ENCODE results near the gene CHST11.
"Not testable (repeated sequence)": the region's sequence is repeated elsewhere in the genome, so short reads cannot be mapped to it uniquely, and the experiment has no call there.

CHST11 gene

GRCh38 chr12:104725610-104726009 is 268.9 kb downstream of the CHST11 start:
- DNase-seq = no peak

GRCh38 chr12:104727726-104728465 is 271.1 kb downstream of the CHST11 start:
- no peak for DNase-seq

GRCh38 chr12:104729091-104729490 is 272.3 kb downstream of the CHST11 start:
- no peak for DNase-seq

- no peak for DNase-seq
Measured at GRCh38 chr12:104729610-104730446, 273.1 kb downstream of the CHST11 start.

- DNase-seq = no peak
Measured at GRCh38 chr12:104730763-104731162, 274.0 kb downstream of the CHST11 start.

GRCh38 chr12:104733717-104734175 is 277.0 kb downstream of the CHST11 start:
- peak; percentile 49 for DNase-seq

GRCh38 chr12:104734541-104735095 is 277.9 kb downstream of the CHST11 start:
- no peak for DNase-seq

GRCh38 chr12:104735801-104736200 is 279.1 kb downstream of the CHST11 start:
- no peak for DNase-seq

- DNase-seq = no peak
Measured at GRCh38 chr12:104736307-104736706, 279.6 kb downstream of the CHST11 start.

GRCh38 chr12:104737113-104737512 is 280.4 kb downstream of the CHST11 start:
- DNase-seq = no peak

- no peak for DNase-seq
Measured at GRCh38 chr12:104737791-104738301, 281.1 kb downstream of the CHST11 start.

- DNase-seq = no peak
Measured at GRCh38 chr12:104738331-104738730, 281.6 kb downstream of the CHST11 start.

- no peak for DNase-seq
Measured at GRCh38 chr12:104738776-104739642, 282.3 kb downstream of the CHST11 start.

GRCh38 chr12:104740668-104741067 is 283.9 kb downstream of the CHST11 start:
- DNase-seq = no peak

- DNase-seq = no peak
Measured at GRCh38 chr12:104741077-104741476, 284.3 kb downstream of the CHST11 start.

- no peak for DNase-seq
Measured at GRCh38 chr12:104741497-104742367, 285.0 kb downstream of the CHST11 start.

GRCh38 chr12:104742551-104743201 is 285.9 kb downstream of the CHST11 start:
- DNase-seq = no peak

- DNase-seq = no peak
Measured at GRCh38 chr12:104743202-104743580, 286.4 kb downstream of the CHST11 start.

GRCh38 chr12:104743753-104744548 is 287.2 kb downstream of the CHST11 start:
- not testable (repeated sequence) for DNase-seq

- DNase-seq = no peak
Measured at GRCh38 chr12:104746467-104747088, 289.8 kb downstream of the CHST11 start.

Data from hematopoietic multipotent progenitor cell treated with erythropoietin and hydrocortisone succinate and interleukin-3 and kit ligand, for 8 days (in vitro differentiated cells).